ENCODE results near the gene TBX10. TPM values are rescaled to one million over a fixed set of nuclear protein-coding genes. Genes with fewer than 3 reads are reported as not detected.
A peak's percentile ranks its signal among the peaks of the same experiment; 100 is the strongest.

TBX10 gene
- total and polyA plus RNA-seq, 2 of the 8 experiments (the other 6 are each of a cell fraction or from before 2014, with no cell fraction given), result 0.09 TPM; not detected in 1

DNA sequence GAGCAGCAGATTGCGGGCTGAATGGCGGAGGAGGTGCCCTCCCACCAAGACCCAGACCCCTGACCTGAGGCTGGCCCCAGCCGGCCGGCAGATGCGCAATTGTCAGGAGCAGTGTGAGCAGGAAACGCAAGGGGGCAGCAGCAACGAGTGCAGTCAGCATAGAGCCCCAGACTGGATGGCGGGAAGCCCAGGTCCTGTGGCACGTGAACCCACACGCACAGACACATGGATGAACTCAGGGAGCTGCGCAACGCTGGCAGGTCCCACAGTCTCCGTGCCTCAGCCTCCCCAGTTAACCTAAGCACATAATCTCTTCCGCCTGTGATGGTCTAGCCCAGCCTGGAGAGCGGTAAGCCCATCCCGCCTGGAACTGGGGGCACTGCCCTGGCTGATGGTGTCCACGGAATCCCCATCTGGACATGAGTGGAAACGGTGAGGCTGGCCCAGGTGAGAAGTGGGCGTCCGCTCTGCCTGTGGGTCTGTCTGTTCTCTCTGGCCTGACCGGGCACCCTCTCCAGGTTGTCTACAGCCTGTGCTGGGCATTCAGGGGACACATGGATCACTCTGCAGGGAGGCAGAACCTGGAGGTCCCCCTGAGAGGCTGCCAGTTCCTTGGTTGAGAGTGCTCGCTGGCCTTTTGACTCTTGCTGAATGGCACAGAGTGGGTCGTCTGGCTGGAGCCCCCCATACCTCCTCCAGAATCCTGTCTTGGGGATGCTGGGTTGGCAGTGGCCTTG lies 626 bp upstream of the TBX10 start (continued):
- no peak for TF ChIP-seq CHD7 (IDR thresholded peaks at IDR 0.05; ENCODE audit: insufficient replicate concordance, low read length)
- TF ChIP-seq CEBPB (IDR thresholded peaks at IDR 0.05; ENCODE audit: low read depth, low read length), result 0 out of 2 replicates have a peak, but pooled peaks have one; percentile 21
- TF ChIP-seq HDAC6 (IDR thresholded peaks at IDR 0.05; ENCODE audit: low read depth, low read length), result no peak
- TF ChIP-seq PHF8 (conservative IDR thresholded peaks at IDR 0.05; ENCODE audit: low read depth, low read length), result no peak
- no peak for TF ChIP-seq TCF12 (IDR thresholded peaks at IDR 0.05; ENCODE audit: low read depth, low read length)
- TF ChIP-seq KDM5A (IDR thresholded peaks at IDR 0.05; ENCODE audit: low read length), result no peak
- TF ChIP-seq JUND (IDR thresholded peaks at IDR 0.05; ENCODE audit: low read length), result no peak
- TF ChIP-seq, protein P1, sequence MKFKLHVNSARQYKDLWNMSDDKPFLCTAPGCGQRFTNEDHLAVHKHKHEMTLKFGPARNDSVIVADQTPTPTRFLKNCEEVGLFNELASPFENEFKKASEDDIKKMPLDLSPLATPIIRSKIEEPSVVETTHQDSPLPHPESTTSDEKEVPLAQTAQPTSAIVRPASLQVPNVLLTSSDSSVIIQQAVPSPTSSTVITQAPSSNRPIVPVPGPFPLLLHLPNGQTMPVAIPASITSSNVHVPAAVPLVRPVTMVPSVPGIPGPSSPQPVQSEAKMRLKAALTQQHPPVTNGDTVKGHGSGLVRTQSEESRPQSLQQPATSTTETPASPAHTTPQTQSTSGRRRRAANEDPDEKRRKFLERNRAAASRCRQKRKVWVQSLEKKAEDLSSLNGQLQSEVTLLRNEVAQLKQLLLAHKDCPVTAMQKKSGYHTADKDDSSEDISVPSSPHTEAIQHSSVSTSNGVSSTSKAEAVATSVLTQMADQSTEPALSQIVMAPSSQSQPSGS (IDR thresholded peaks at IDR 0.05; ENCODE audit: low read length), result no peak
- TF ChIP-seq SRF (IDR thresholded peaks at IDR 0.05; ENCODE audit: low read depth, low read length), result no peak
